ENCODE data around the gene DNAI4. TPM values are rescaled to one million over a fixed set of nuclear protein-coding genes. Genes with fewer than 3 reads are reported as not detected.
"Not testable (repeated sequence)": the region's sequence is repeated elsewhere in the genome, so short reads cannot be mapped to it uniquely, and the experiment has no call there.

DNAI4 gene
- total and polyA plus RNA-seq, 11 donors: 0.72 to 18.9 (median 8.8) TPM

- H3K9me3 ChIP-seq: no peaks in the 10 kb centered on the region
- H3K27me3 ChIP-seq: no peaks in the 10 kb centered on the region
- TF ChIP-seq POLR2A (IDR thresholded peaks at IDR 0.05) (no peak), CTCF (IDR thresholded peaks at IDR 0.05) (no peak)
- ATAC-seq (no peak), DNase-seq (no peak)
- no peaks in the 10 kb centered on the region for H3K4me1 ChIP-seq
- 52 to 70% (median 55%) methylated on average over 1 of the region's 1 CpG for WGBS, 4 donors
- no peak overlapping the region for H3K4me3 ChIP-seq
- intact Hi-C loops (cut with DNase I): no loop called here
- no peaks in the 10 kb centered on the region for H3K36me3 ChIP-seq
- H3K27ac ChIP-seq: no peak overlapping the region
These were observed 114.8 kb downstream of the DNAI4 start for GRCh38 chr1:66809736-66810326.

GRCh38 chr1:66809245-66809644 is 115.4 kb downstream of the DNAI4 start:
- H3K36me3 ChIP-seq: no peaks in the 10 kb centered on the region
- ATAC-seq: no peak
- WGBS, 4 donors: 89 to 93% (median 91%) methylated on average over 1 of the region's 1 CpG
- intact Hi-C loops (cut with DNase I): no loop called here
- no peaks in the 10 kb centered on the region for H3K27me3 ChIP-seq
- no peaks in the 10 kb centered on the region for H3K9me3 ChIP-seq
- H3K27ac ChIP-seq: no peak overlapping the region
- no peaks in the 10 kb centered on the region for H3K4me1 ChIP-seq
- TF ChIP-seq POLR2A (IDR thresholded peaks at IDR 0.05) (no peak), CTCF (IDR thresholded peaks at IDR 0.05) (no peak)
- no peak for DNase-seq
- H3K4me3 ChIP-seq: no peak overlapping the region

- 91 to 96% (median 94%) methylated on average over 2 of the region's 2 CpGs for WGBS, 4 donors
- intact Hi-C loops (cut with DNase I): not testable (repeated sequence)
These were observed 128.8 kb downstream of the DNAI4 start for GRCh38 chr1:66795839-66796238.

GRCh38 chr1:66791621-66792610 is 132.7 kb downstream of the DNAI4 start:
- no peak for DNase-seq
- TF ChIP-seq CTCF (IDR thresholded peaks at IDR 0.05) (no peak), POLR2A (IDR thresholded peaks at IDR 0.05) (no peak)
- ATAC-seq: no peak
- Histone ChIP-seq H3K4me1 (no peaks in the 10 kb centered on the region), H3K27me3 (no peaks in the 10 kb centered on the region), H3K27ac (no peak overlapping the region), H3K9me3 (no peaks in the 10 kb centered on the region), H3K4me3 (no peak overlapping the region), H3K36me3 (no peaks in the 10 kb centered on the region)
- 85 to 92% (median 88%) methylated on average over 5 of the region's 5 CpGs for whole genome bisulfite sequencing, 4 donors
- intact Hi-C loops (cut with DNase I): no loop called here

More at GRCh38 chr1:66795839-66796238, 128.8 kb downstream of the DNAI4 start:
- H3K27ac ChIP-seq, H3K9me3 ChIP-seq, H3K36me3 ChIP-seq, H3K4me1 ChIP-seq, H3K27me3 ChIP-seq, ATAC-seq, H3K4me3 ChIP-seq, DNase-seq: not testable (repeated sequence)
